Sciatic nerve (tissue), 2 donors: ENCODE measurements around the gene ZNF362. TPM values are rescaled to one million over a fixed set of nuclear protein-coding genes. Genes with fewer than 3 reads are reported as not detected.

ENCODE experiments used
- ATAC-seq: fragments of 200-7000 bp; cut with Tn5 transposase; one replicate; pipeline ENCODE4 v1.9.1; 2020; ENCODE audit warnings: mild to moderate bottlenecking, moderate library complexity
- DNase-seq: peaks from one replicate; pipeline ENCODE4 v3.0.0-alpha.2; 2020; ENCODE audit warnings: low spot score
- intact Hi-C: fragments of 100-400 bp; cut with DNase I; formaldehyde crosslinking; loops from one replicate; pipeline ENCODE4 v1.14.2; 2022
- total RNA-seq: library from RNA; stranded (reverse); fragmentation: NEBNext Ultra II Directional; extraction: Animal tissue kit (Norgen Biotek cat#: 25700); gene quantifications from one replicate; pipeline ENCODE4 v1.2.1, GENCODE V29; 2021
- donor health status: DM: no; HTN: no; CAD: no.
- donor health status: DM: no; HTN: no; CAD: no.

Gene ZNF362
- total RNA-seq, 1 donor from 2014 or later, result 40.0 TPM

DNA sequence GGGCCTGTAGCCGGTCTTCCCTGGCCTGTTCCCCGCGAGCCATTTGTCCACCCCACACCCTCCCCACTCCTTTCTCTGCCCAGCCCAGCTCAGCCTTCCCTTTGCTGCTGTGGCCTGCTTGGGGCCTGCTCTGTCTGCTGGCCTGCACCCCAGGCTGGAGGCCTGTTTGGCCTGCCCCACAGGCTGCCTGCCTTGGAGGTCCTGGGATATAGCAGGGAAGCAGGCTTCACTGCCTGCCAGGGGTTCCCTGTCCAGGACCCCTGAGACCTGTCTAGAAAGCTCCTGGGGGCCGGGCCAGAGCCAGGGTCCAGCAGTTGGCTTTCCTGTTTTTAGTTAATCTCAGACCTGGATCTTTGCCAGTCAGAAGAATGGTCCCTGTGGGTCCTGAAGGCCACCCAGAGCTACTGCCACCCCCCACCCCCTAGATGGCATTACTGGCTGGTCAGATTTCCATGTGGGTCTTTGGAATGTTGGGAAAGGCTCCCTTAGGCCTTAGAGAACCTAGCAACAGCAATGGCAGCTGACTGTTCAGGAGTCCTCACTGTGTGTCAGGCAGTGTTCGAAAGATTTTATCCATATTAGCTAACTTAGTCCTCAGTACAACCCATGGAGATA lies 7.7 kb downstream of the ZNF362 start:
- ATAC-seq (no peak), DNase-seq (no peak)
- intact Hi-C loops, result no loop called here

DNA sequence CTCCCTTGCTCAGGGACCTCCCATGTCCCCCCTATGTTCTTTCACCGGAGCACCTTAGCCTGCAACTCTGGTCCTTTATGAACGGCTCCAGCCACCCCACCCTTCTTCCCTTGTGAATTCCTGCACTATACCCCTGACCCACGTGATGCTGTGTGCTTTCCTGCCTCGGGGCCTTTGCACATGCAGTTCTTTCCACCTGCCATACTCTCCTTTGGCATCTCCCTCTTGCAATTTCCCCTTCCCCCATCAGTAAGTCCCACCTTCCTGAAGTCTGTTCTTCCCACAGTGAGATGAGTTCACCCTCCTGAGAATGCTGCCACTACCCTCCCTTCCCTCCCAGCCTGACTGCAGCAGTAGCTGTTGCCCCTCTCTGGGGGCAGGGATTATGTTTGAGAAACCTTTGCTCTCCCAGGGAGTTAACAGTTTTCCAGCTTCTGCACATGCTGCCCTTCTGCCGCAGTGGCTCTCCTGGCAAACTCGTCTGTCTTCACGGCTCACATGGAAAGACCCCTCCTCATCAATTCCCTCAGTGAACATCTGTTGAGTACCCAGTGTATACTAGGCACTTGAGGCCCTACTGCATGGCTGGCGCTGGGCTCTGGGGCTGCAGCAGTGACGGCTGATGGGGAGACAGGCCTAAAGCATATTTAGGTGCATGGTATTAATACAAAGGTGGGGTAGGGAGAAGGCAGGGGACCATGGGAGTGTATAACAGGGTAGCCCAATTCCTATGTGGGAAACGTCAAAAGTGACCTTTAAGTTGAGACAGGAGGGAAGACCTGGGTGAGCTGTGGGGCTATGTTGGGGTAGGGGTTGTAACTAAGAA lies 9.7 kb downstream of the ZNF362 start:
- intact Hi-C loops, result no loop called here
- DNase-seq (no peak), ATAC-seq (no peak)

DNA sequence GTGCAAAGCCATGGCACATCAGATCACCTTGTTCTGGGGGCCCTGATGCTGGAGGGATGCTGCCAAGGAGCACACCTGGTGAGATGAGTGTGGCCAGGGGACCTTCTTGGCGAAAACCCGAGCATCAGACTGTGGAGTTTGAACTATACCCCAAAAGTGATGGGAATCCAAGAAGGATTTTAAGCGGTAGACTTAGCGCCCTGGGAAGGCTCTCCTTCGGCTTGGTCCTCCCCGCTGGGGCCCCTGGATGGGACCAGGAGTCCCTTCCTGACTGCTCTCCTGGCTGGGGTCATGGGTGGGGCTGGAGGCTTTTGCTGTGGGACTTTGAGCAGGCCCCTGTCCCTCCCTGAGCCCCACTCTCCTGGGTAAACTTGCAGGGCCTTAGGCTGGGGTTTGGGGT lies 10.5 kb downstream of the ZNF362 start:
- DNase-seq, result no peak
- intact Hi-C loops, result no loop called here
- no peak for ATAC-seq

DNA sequence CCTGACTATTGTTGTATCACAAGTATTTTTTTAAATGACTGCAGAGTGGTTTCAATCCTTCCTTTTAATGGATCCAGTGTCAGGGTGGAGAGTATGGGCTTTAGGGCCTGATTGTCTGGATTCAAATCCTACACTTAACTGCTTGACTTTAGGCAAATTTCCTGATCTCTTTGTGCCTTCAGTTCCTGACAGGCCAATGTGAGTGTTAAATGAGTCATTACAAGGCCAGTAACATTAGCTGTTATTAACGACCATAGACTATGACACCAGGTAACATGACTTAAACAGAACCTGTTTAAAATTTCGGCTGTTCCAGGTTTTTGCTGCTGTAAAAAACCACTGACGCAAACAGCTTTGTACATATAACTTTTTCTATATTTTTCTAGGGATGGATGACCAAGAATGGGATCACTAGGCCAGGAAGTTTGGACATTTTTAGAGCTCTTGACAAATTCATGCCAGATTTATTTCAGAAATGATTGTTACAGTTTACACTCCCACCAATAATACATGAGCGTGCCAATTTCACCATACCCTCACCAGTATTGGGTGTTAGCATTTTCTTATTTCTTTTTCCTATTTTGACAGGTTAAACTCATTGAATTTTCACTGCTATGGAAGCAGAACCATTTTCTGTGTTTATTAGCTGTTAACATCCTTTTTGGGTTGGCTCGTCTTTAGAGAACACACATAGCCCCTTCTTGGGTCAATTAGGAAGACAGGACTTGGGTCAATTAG lies 11.3 kb downstream of the ZNF362 start:
- ATAC-seq (no peak), DNase-seq (no peak)
- intact Hi-C loops, result no loop called here

DNA sequence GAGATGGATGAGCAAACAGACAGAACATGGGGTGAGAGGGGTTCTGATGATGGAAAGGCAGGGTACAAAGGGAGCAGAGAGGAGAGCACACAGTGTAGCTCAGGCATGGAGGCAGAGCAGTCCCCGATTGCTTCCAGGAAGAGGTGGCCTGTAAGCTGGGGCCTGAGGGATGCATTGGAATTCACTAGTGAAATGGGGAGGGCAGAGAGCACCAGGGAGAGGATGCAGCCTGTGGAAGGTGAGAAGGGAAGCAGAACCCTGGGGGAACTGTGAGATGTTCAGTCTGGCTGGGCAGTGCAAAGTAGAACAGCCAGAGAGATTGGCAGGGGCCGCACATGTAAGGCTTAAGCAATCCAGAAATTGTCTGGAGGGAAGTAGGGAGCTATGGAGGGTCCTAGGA lies 12.2 kb downstream of the ZNF362 start:
- intact Hi-C loops, result no loop called here
- DNase-seq (no peak), ATAC-seq (no peak)

DNA sequence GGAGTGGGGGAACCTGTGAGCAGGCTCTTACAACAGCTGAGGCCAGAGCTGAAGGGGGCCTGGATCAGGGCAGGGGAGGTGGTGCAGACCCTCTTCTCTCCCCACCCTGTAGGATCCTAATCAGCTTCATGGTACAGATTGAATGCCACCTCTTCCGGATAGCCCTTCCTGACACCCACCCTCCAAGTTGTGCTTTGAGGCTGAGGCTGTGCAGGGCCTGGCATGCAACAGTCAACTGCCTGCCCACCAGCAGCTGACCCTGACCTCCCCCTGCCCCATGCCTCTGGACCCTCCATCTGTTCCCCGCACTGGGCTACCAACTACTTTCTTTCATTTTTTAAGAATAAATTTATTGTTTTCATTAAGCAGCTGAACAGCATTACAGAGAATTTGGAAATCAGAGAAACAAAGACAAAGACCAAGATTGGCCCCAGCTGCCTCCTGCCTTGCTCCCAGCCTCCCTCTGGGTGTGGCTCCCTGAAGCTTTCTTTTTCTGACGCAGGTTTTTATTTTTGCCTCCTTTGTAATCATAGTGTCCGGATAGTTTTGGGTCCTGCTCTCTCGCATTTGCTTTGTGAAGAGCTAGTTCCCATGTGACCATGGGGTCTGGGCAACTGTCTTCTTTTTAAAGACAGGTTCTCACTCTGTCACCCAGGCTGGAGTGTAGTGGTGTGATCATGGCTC lies 12.8 kb downstream of the ZNF362 start:
- DNase-seq (no peak), ATAC-seq (peak; percentile 71)
- intact Hi-C loops, result no loop called here

DNA sequence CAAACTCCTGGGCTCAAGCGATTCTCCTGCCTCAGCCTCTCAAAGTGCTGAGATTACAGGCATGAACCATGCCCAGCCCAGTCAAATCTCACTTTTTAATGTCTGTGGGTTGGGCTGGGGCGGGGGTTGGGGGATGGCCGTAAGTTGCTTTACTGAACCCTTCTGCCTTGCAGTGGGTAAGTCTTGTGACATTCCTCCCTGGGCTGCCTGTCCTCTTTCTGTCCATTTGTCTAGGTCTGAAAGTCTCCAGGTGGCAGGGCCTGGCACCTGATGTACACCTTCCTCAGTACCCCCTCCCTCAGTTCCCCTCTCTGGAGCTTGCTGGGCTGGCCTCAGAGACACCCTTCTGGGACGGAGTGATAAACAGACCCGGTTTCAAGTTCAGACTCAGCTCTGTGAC lies 13.3 kb downstream of the ZNF362 start:
- intact Hi-C loops, result no loop called here
- ATAC-seq (no peak), DNase-seq (no peak)

DNA sequence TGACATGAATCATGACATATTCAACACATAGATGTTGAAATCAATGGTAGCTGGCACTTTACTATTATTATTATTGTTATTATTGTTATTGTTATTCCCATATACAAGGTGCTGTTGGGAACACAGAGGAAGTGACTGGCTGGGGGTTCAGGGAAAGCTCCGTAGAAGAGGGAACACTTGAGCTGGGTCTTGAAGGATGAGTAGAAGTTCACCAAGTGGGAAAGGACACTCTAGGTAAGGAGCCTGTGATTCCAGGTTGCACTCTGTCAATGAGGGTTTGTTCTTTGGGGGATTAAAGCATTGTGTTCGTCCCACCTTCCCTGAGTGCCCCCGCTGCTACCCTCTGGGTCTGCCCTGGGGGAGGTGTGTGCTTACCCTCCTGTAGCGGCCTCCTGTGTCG lies 14.1 kb downstream of the ZNF362 start:
- DNase-seq (no peak), ATAC-seq (no peak)
- intact Hi-C loops, result no loop called here

DNA sequence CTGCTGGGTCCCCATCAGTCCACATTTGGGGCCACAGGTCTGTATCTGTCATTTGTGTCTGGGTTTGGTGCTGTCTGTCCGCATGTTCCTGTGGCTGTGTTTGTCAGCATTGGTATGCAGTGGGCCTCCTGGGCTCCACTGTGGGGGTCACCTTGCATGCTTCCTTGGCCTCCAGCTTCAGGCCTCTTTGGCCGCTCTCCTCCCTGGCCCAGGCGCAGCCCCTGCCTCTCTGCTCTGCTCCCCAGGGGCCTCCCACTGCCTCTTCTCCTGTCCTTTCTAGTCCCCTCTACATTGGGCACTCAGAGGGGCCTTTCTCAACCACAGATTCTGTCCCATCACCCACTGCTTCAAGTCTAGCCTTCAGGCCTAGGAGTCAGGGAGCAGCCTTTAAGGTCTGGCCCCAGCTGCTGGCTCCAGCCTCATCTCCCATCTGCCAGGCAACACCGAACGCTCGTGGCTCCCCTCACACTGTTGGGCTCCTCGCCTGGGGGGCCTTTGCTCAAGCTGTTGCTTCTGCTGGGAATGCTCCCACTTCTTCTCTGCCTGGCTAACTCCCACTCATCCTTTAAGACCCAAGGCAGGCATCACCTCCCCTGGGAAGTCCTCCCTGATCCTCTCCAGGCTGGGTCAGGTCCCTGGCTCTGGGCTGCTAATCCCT lies 14.6 kb downstream of the ZNF362 start:
- no peak for DNase-seq
- no peak for ATAC-seq
- intact Hi-C loops, result no loop called here

DNA sequence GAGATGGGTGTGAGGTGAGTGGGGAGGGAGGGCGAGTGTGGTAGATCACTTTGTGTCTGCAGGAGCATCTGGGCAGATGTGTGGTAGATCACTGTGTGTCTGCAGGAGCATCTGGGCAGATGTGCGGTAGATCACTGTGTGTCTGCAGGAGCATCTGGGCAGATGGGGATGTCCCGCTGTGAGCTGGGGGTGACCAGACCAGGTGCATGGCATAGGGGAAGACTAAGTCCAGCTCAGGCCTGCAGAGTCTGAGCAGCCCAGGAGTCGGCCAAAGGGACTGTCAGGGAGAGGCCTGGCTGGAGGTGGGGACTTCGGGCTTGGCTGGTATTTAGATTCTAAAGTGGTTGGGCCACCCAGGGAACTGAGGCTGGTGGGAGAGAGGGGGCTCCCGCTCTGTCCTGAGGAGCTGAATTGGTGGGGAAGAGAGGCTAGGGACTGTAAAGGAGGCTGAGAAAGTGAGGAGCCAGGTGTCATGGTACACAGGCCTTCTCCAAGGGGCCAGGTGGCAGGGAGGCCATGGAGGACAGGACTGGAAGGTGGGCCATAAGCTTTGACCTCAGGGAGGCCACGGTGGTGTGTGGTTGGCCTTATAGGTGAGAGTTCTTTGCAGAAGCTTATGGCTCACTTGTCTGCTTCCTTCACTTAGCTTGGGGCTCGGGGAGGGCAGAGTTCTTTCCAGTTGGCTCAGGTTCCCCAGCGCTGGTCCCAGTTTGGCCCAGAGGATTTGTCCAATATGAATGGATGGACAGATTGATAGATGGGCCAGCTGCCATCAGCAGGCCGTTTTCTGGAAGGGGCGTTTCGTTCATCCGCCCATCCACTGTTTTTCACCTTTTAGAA lies 15.6 kb downstream of the ZNF362 start:
- DNase-seq, result peak; percentile 53
- intact Hi-C loops, result no loop called here
- no peak for ATAC-seq

DNA sequence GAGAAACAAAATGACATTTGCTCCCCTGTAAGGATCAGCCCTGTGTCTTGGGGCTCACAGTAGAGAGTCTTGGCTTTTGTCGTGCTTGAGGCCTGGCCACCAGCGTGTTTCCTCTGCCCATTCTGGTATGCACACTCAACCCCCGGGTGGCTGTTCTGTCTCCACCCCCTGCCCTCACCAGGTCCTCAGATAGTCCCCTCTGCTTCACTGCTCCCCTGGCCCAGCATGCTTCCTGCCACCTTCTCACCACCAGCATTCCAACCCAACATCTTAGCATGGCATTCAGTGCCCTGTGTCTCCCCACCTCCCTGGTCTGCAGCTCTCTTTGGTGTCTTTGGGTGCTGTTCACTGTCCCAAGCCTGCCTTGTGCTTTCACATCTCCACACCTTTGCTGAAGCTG lies 16.2 kb downstream of the ZNF362 start:
- peak; percentile 49 for DNase-seq
- intact Hi-C loops, result no loop called here
- no peak for ATAC-seq

DNA sequence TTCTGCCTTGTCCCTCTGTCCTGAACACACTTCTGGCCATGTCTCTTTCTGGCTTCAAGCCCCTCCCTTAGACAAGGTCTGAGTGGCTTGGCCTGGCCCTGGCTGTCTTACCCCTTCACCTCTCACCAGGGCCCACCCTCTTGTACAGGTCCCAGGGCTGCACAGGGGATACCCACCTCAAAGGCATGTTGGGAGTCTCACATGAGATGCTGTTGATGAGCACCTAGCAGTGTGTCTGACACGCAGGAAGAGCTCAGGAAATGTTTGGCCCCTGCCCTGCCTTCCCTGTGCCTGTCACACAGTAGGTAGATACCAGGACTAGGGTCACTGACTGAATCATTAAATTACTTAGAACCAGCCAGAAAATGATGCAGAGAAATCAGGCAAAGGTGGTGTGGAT lies 16.6 kb downstream of the ZNF362 start:
- DNase-seq (peak; percentile 27), ATAC-seq (no peak)
- intact Hi-C loops, result no loop called here

DNA sequence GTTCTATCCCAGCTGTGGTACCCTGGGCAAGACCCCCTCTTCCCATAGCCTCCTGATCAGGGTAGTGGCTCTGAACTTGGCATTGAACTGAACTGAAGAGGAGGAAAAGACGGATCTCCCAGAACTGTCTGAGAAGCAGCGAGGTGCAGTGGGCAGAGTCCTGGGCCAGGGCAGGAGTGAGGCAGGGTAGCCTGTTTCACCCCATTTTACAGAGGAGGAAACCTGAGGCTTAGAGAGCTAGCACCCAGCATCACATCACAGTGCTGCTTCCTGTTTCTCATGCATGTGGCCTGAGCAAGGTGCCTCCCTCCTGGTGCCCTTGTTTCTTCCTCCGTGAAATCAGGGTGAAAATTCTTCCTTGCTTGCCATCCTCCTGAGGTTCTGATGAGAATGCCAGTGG lies 17.1 kb downstream of the ZNF362 start:
- DNase-seq (peak; percentile 12), ATAC-seq (no peak)
- intact Hi-C loops, result no loop called here

DNA sequence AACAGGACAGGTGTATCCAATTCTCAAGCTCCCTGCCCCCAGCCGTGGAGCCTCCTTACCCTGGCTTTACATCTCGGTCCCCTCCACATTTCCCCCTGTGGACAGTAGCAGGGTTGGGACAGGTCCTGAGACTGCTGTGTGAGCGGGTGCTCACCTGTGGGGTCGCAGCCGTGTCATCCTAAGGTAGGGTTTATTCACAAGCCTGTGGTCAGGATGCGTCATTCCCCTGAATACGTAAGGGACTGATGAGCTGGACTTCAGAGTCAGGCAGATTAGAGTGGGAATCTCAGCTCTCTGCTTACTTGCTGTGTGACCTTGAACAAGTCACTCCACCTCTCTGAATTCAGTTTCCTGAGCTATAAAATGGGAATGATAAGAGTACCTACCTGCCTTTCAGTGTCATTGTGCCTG lies 17.7 kb downstream of the ZNF362 start:
- peak; percentile 21 for DNase-seq
- ATAC-seq, result no peak
- intact Hi-C loops, result no loop called here

DNA sequence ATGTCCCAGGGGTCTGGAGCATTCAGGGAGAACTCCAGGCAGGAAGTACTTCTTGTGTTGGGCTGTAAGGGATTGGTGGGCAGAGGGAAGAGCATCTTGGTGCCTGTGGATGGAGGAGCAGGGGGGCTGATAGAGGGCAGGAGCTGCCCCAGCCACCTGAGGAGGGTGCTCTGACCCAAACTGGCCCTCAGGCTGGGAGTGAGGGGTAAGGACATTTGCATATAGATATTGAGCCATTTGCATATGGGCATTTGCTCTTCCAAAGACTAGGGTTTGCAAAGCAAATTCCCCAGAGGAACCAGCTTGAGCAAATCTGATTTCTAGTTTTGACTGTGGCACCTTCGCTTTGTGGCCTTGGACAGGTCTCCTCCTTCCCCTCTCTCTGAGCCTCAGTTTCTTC lies 18.2 kb downstream of the ZNF362 start:
- intact Hi-C loops, result no loop called here
- ATAC-seq, result no peak

DNA sequence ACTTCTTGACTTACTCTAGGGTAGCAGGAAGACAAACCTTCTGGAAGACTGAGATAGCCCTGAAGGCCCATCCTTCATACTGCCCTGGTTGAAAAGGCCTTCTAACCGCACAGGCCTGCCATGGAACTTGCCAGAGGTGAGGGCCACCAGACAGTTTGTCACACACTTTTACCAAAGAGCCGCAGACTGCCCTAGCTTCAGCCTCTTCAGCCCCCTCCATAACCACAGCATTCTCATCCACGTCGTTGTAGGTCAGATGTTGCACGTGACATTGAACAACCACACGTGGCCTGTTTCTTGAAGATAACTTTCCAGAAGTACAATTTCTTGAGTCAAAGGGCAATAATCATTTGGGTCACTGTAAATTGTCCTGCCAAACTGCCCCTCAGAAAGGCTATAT lies 18.9 kb downstream of the ZNF362 start:
- DNase-seq (peak; percentile 35), ATAC-seq (no peak)
- intact Hi-C loops, result no loop called here

More for the DNA sequence above, 18.2 kb downstream of the ZNF362 start:
- DNase-seq, result peak; percentile 2

DNA sequence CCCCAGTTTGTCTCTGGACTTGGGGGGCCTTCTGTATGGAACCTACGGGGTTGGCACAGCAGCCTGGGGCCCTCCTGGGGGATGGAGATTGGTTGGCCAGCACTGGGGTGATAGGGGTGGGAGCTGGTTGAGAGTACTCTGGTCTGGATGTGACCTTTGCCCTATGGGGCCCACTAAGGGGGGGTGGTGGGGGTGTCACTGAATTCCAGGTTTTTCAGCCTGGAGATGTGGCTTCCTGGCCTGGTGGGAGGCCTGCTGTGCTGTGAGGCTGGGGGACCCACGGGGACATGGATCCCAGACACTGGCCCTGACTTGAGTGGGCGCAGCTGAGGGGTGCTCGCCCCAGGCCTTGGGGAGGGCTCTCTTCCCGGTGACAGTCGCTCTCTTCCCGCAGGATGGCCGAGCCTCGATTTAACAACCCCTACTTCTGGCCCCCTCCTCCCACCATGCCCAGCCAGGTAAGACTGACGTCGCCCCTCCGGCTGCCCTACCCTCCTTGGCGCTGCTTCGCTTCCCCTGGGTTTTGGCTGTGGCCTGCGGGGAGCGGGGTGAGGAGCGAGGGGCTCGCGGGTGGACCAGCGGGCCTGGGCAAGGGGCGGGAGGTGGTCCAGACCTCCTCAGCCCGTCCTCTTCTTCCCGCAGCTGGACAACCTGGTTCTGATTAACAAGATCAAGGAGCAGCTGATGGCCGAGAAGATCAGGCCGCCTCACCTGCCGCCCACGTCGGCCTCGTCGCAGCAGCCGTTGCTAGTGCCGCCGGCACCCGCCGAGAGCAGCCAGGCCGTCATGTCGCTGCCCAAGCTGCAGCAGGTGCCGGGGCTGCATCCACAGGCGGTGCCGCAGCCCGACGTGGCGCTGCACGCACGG lies 19.6 kb downstream of the ZNF362 start:
- intact Hi-C loops, result no loop called here
- DNase-seq (peak; percentile 38), ATAC-seq (no peak)
